Lower leg skin (tissue), 4 donors: Measurements from ENCODE around the gene SCGN. TPM values are rescaled to one million over a fixed set of nuclear protein-coding genes. Genes with fewer than 3 reads are reported as not detected.

ENCODE experiments used
- DNase-seq, 2 donors: peaks; one replicate each; pipeline ENCODE4 v3.0.0-alpha.2; 2019; ENCODE audit warnings: low spot score in 2 of 2
- H3K4me3 ChIP-seq: fragments of 200-600 bp; sonication (generic); 2 replicates; pipeline ENCODE4 v1.5.1; 2017; ENCODE audit warnings: mild to moderate bottlenecking, low read depth; ENCODE audit not compliant: poor library complexity, severe bottlenecking
- CTCF ChIP-seq, 3 donors: fragments of 450-650 bp; IDR thresholded peaks; one replicate each; pipeline ENCODE4 v1.5.1; 2016; ENCODE audit warnings: antibody characterized with exemption in 3 of 3, mild to moderate bottlenecking in 3 of 3, moderate library complexity in 2 of 3
- POLR2A ChIP-seq, 2 donors: fragments of 450-650 bp; IDR thresholded peaks; one replicate each; pipeline ENCODE4 v1.6.1; 2016 to 2017; ENCODE audit warnings: antibody characterized with exemption in 2 of 2, mild to moderate bottlenecking in 1 of 2, moderate library complexity in 1 of 2
- WGBS, 2 donors: methylation state at CpG; one replicate each; pipeline ENCODE4 v1.1.5; 2018; 5-methylcytosine and 5-hydroxymethylcytosine counted together
- intact Hi-C: fragments of 100-400 bp; cut with DNase I; formaldehyde crosslinking; loops from one replicate; pipeline ENCODE4 v1.15.0; 2023; ENCODE audit warnings: low total_unique reads
- total RNA-seq, 4 donors: library from RNA; depleted of rRNA; stranded (reverse); fragments of >200 nt; gene quantifications; one replicate each; pipeline ENCODE4 v1.1.0, GENCODE V29; 2016

SCGN gene
- total RNA-seq, 4 donors from 2014 or later, result not detected

GRCh38 chr6:25623065-25623464 lies 28.9 kb upstream of the SCGN start:
- intact Hi-C loops, result no loop called here
- no peak for TF ChIP-seq CTCF (IDR thresholded peaks at IDR 0.05)
- TF ChIP-seq POLR2A (IDR thresholded peaks at IDR 0.05), result no peak
- no peak overlapping the region for H3K4me3 ChIP-seq
- no peak for DNase-seq
- 60 to 67% methylated on average over 1 of the region's 1 CpG for WGBS, 2 donors

GRCh38 chr6:25623879-25624278 lies 28.1 kb upstream of the SCGN start:
- no peak for TF ChIP-seq CTCF (IDR thresholded peaks at IDR 0.05)
- no peak for TF ChIP-seq POLR2A (IDR thresholded peaks at IDR 0.05)
- WGBS, 2 donors, result 73 to 74% methylated on average over 1 of the region's 1 CpG
- no peak for DNase-seq
- intact Hi-C loops, result no loop called here
- H3K4me3 ChIP-seq, result no peak overlapping the region

- intact Hi-C loops, result no loop called here
- TF ChIP-seq POLR2A (IDR thresholded peaks at IDR 0.05) (no peak), CTCF (IDR thresholded peaks at IDR 0.05) (no peak)
- no peak overlapping the region for H3K4me3 ChIP-seq
- WGBS, 2 donors, result 57 to 74% methylated on average over 3 of the region's 3 CpGs
- no peak for DNase-seq
These were observed 25.0 kb upstream of the SCGN start for GRCh38 chr6:25627001-25627400.

GRCh38 chr6:25628471-25629197 lies 23.4 kb upstream of the SCGN start:
- 68 to 85% methylated on average over 4 of the region's 4 CpGs for WGBS, 2 donors
- no peak for DNase-seq
- intact Hi-C loops, result no loop called here
- H3K4me3 ChIP-seq, result no peak overlapping the region
- TF ChIP-seq POLR2A (IDR thresholded peaks at IDR 0.05) (no peak), CTCF (IDR thresholded peaks at IDR 0.05) (no peak)

GRCh38 chr6:25629198-25629576 lies 22.8 kb upstream of the SCGN start:
- H3K4me3 ChIP-seq, result no peak overlapping the region
- 41 to 50% methylated on average over 4 of the region's 4 CpGs for WGBS, 2 donors
- DNase-seq, result no peak
- TF ChIP-seq POLR2A (IDR thresholded peaks at IDR 0.05) (no peak), CTCF (IDR thresholded peaks at IDR 0.05) (no peak)
- intact Hi-C loops, result no loop called here
